PC-3 (cell line): ENCODE measurements around the gene COL27A1. TPM values are rescaled to one million over a fixed set of nuclear protein-coding genes. Genes with fewer than 3 reads are reported as not detected.

Source experiments
- ATAC-seq: fragments of 200-7000 bp; cut with Tn5 transposase; 2 replicates; pipeline ENCODE4 v1.9.1; 2020; ENCODE audit warnings: mild to moderate bottlenecking, moderate library complexity
- BruUV-seq: library from RNA; stranded (reverse); fragments of 400-500 nt; replicated peaks from 2 replicates; lab custom pipeline; 2021; lab: Mats Ljungman, UMichigan
- CTCF ChIA-PET: fragments of 300-600 bp; sonication (Branson Sonifier 250); formaldehyde crosslinking; loops from one replicate; lab custom pipeline; 2022; ENCODE audit warnings: antibody characterized with exemption; lab: Charles Lee
- POLR2A ChIA-PET: fragments of 300-600 bp; sonication (Branson Sonifier 250); formaldehyde crosslinking; loops from one replicate; lab custom pipeline; 2022; ENCODE audit warnings: antibody characterized with exemption; ENCODE audit not compliant: unreplicated experiment; lab: Charles Lee
- DNase-seq: peaks from one replicate; pipeline ENCODE4 v3.0.0-alpha.2; 2015
- H2AFZ ChIP-seq: fragments of 300-600 bp; sonication (generic); 2 replicates; pipeline ENCODE4 v1.6.0; 2016; ENCODE audit warnings: antibody characterized with exemption, low read length
- H3F3A ChIP-seq: fragments of 300-600 bp; sonication (generic); one replicate; pipeline ENCODE4 v1.6.0; 2017; ENCODE audit warnings: antibody characterized with exemption, low read length, control low read depth, mild to moderate bottlenecking; ENCODE audit not compliant: unreplicated experiment
- H3K27ac ChIP-seq: fragments of 300-600 bp; sonication (generic); 2 replicates; pipeline ENCODE4 v1.5.1; 2016; ENCODE audit warnings: mild to moderate bottlenecking, low read length
- H3K27me3 ChIP-seq: fragments of 300-600 bp; sonication (generic); 2 replicates; pipeline ENCODE4 v1.6.1; 2016; ENCODE audit warnings: low read length, mixed read lengths
- H3K36me3 ChIP-seq: fragments of 300-600 bp; sonication (generic); 2 replicates; pipeline ENCODE4 v1.6.1; 2016; ENCODE audit warnings: low read depth, mixed run types, low read length, mixed read lengths
- H3K4me1 ChIP-seq: fragments of 300-600 bp; sonication (generic); 2 replicates; pipeline ENCODE4 v1.5.1; 2016; ENCODE audit warnings: low read length; ENCODE audit not compliant: insufficient read depth
- H3K4me2 ChIP-seq: fragments of 300-600 bp; sonication (generic); 2 replicates; pipeline ENCODE4 v1.6.0; 2016; ENCODE audit warnings: low read length
- H3K4me3 ChIP-seq: fragments of 300-600 bp; sonication (generic); 2 replicates; pipeline ENCODE4 v1.5.1; 2016; ENCODE audit warnings: mild to moderate bottlenecking, low read length, mixed read lengths
- H3K79me2 ChIP-seq: fragments of 300-600 bp; sonication (generic); 2 replicates; pipeline ENCODE4 v1.6.1; 2017; ENCODE audit warnings: low read length, mixed read lengths
- H3K9ac ChIP-seq: fragments of 300-600 bp; sonication (generic); 2 replicates; pipeline ENCODE4 v1.6.0; 2016; ENCODE audit warnings: mild to moderate bottlenecking, low read length
- H3K9me2 ChIP-seq: fragments of 300-600 bp; sonication (generic); replicated peaks from 2 replicates; pipeline ENCODE4 v1.6.1; 2016; ENCODE audit warnings: mixed run types, low read length, mixed read lengths
- H3K9me3 ChIP-seq: fragments of 300-600 bp; sonication (generic); 2 replicates; pipeline ENCODE4 v1.6.1; 2016; ENCODE audit warnings: low read length, mixed read lengths
- H4K20me1 ChIP-seq: fragments of 300-600 bp; sonication (generic); 2 replicates; pipeline ENCODE4 v1.6.1; 2016; ENCODE audit warnings: low read length, mixed read lengths
- CTCF ChIP-seq: fragments of 300-600 bp; sonication (generic); conservative IDR thresholded peaks from 2 replicates; pipeline ENCODE4 v1.5.1; 2017; ENCODE audit warnings: antibody characterized with exemption, low read depth, mild to moderate bottlenecking, low read length
- EZH2 ChIP-seq: fragments of 300-600 bp; sonication (generic); IDR thresholded peaks from one replicate; pipeline ENCODE4 v1.6.1; 2017; ENCODE audit warnings: antibody characterized with exemption, mild to moderate bottlenecking, low read length; ENCODE audit not compliant: unreplicated experiment
- EZH2phosphoT487 ChIP-seq: fragments of 300-600 bp; sonication (generic); IDR thresholded peaks from 2 replicates; pipeline ENCODE4 v1.6.1; 2018; ENCODE audit warnings: mild to moderate bottlenecking, antibody characterized with exemption, low read length, borderline replicate concordance
- intact Hi-C: fragments of 100-400 bp; cut with micrococcal nuclease; formaldehyde crosslinking; loops from 2 replicates; pipeline ENCODE4 v1.9.0; 2023
- total RNA-seq: library from RNA; depleted of rRNA; stranded (reverse); fragments of >200 nt; gene quantifications from 2 replicates; pipeline ENCODE4 v1.2.3, GENCODE V29; 2014

COL27A1 gene
- total RNA-seq, 1 experiment from 2014 or later = 4.3 TPM

GRCh38 chr9:114207034-114207810 is 51.9 kb downstream of the COL27A1 start:
- H3K79me2 ChIP-seq = no peaks in the 10 kb centered on the region
- POLR2A ChIA-PET = no interaction called here
- no peaks in the 10 kb centered on the region for H3K4me1 ChIP-seq

GRCh38 chr9:114207845-114208244 is 52.5 kb downstream of the COL27A1 start:
- Histone ChIP-seq H3K36me3 (no peaks in the 10 kb centered on the region), H3K79me2 (no peaks in the 10 kb centered on the region), H3K4me1 (no peaks in the 10 kb centered on the region), H3K9me2 (no peaks in the 10 kb centered on the region), H3K4me3 (no peak overlapping the region), H3K27ac (no peak overlapping the region), H3F3A (no peaks in the 10 kb centered on the region), H3K27me3 (no peaks in the 10 kb centered on the region), H4K20me1 (no peaks in the 10 kb centered on the region), H3K9me3 (no peaks in the 10 kb centered on the region), H3K4me2 (no peak overlapping the region), H2AFZ (no peak overlapping the region), H3K9ac (no peak overlapping the region)
- DNase-seq (no peak), ATAC-seq (no peak)
- POLR2A ChIA-PET = no interaction called here
- intact Hi-C loops = no loop called here
- no TSS peak for BruUV-seq
- CTCF ChIA-PET = no interaction called here
- TF ChIP-seq EZH2phosphoT487 (no peak), EZH2 (no peak), CTCF (no peak)

More at GRCh38 chr9:114207034-114207810, 51.9 kb downstream of the COL27A1 start:
- TF ChIP-seq EZH2 (no peak), CTCF (no peak), EZH2phosphoT487 (no peak)
- Histone ChIP-seq H3K36me3 (no peaks in the 10 kb centered on the region), H3F3A (no peaks in the 10 kb centered on the region), H3K27ac (no peak overlapping the region), H3K4me2 (no peak overlapping the region), H4K20me1 (no peaks in the 10 kb centered on the region), H3K4me3 (no peak overlapping the region), H3K9me3 (no peaks in the 10 kb centered on the region), H3K9ac (no peak overlapping the region), H3K27me3 (no peaks in the 10 kb centered on the region), H3K9me2 (no peaks in the 10 kb centered on the region), H2AFZ (no peak overlapping the region)
- CTCF ChIA-PET = no interaction called here
- no TSS peak for BruUV-seq
- peak; percentile 63; the same call in 1 of the 2 replicates for ATAC-seq
- DNase-seq = peak; percentile 35
- intact Hi-C loops = no loop called here

GRCh38 chr9:114209151-114209550 is 53.8 kb downstream of the COL27A1 start:
- H3K27me3 ChIP-seq = no peaks in the 10 kb centered on the region
- no peak overlapping the region for H3K27ac ChIP-seq
- DNase-seq = no peak
- H3F3A ChIP-seq = no peaks in the 10 kb centered on the region
- no peak for ATAC-seq
- ChIA-PET CTCF (no interaction called here), POLR2A (no interaction called here)
- H3K9me2 ChIP-seq = no peaks in the 10 kb centered on the region
- intact Hi-C loops = no loop called here
- H3K4me3 ChIP-seq = no peak overlapping the region
- no peaks in the 10 kb centered on the region for H3K36me3 ChIP-seq
- no peaks in the 10 kb centered on the region for H4K20me1 ChIP-seq
- no peak overlapping the region for H3K9ac ChIP-seq
- H2AFZ ChIP-seq = no peak overlapping the region
- no peaks in the 10 kb centered on the region for H3K79me2 ChIP-seq
- no TSS peak for BruUV-seq
- H3K4me1 ChIP-seq = no peaks in the 10 kb centered on the region
- H3K9me3 ChIP-seq = no peaks in the 10 kb centered on the region
- TF ChIP-seq EZH2phosphoT487 = no peak
- no peak for TF ChIP-seq CTCF
- TF ChIP-seq EZH2 = no peak
- no peak overlapping the region for H3K4me2 ChIP-seq
